T-helper 2 cell treated with Interferon-gamma antibody and Interleukin-4, amounts not matched to agents 5 μg/mL and 100 μg/mL, for 36 hours (primary cell): ENCODE measurements around the gene NUP62.
"Not testable (repeated sequence)": the region's sequence is repeated elsewhere in the genome, so short reads cannot be mapped to it uniquely, and the experiment has no call there.

Experiments used
- DNase-seq: peaks from one replicate; pipeline ENCODE4 v3.0.0; 2021; ENCODE audit warnings: low spot score
- H3K27ac Mint-ChIP-seq: one replicate; pipeline ENCODE4 v1.8.0; 2021; ENCODE audit warnings: mild to moderate bottlenecking, mixed read lengths
- H3K27me3 Mint-ChIP-seq: one replicate; pipeline ENCODE4 v1.8.0; 2021; ENCODE audit warnings: low read depth, mixed read lengths
- H3K36me3 Mint-ChIP-seq: one replicate; pipeline ENCODE4 v1.8.0; 2021; ENCODE audit warnings: low read depth, mixed read lengths
- H3K4me1 Mint-ChIP-seq: one replicate; pipeline ENCODE4 v1.8.0; 2021; ENCODE audit warnings: low read depth, mixed read lengths
- H3K4me3 Mint-ChIP-seq: one replicate; pipeline ENCODE4 v1.8.0; 2022; ENCODE audit warnings: mild to moderate bottlenecking, moderate library complexity, mixed read lengths
- H3K9me3 Mint-ChIP-seq: one replicate; pipeline ENCODE4 v1.8.0; 2021; ENCODE audit warnings: mixed read lengths

NUP62 gene

GRCh38 chr19:49926515-49926914, 2.8 kb downstream of the NUP62 start:
- peaks cover 52% of the 10 kb centered on the region for H3K36me3 Mint-ChIP-seq
- no peak for DNase-seq
- H3K27me3 Mint-ChIP-seq: no peaks in the 10 kb centered on the region
- H3K9me3 Mint-ChIP-seq: no peaks in the 10 kb centered on the region
- no peak overlapping the region for H3K27ac Mint-ChIP-seq
- H3K4me1 Mint-ChIP-seq: peaks cover 33% of the 10 kb centered on the region
- peak overlapping the region; percentile 43 for H3K4me3 Mint-ChIP-seq

GRCh38 chr19:49925486-49925885, 3.8 kb downstream of the NUP62 start:
- Mint-ChIP-seq H3K4me1 (peaks cover 28% of the 10 kb centered on the region), H3K27me3 (no peaks in the 10 kb centered on the region), H3K36me3 (peaks cover 51% of the 10 kb centered on the region), H3K9me3 (no peaks in the 10 kb centered on the region), H3K4me3 (no peak overlapping the region), H3K27ac (no peak overlapping the region)
- no peak for DNase-seq

GRCh38 chr19:49924881-49925210, 4.5 kb downstream of the NUP62 start:
- Mint-ChIP-seq H3K4me1 (peaks cover 22% of the 10 kb centered on the region), H3K36me3 (peaks cover 45% of the 10 kb centered on the region)
- H3K9me3 Mint-ChIP-seq, H3K4me3 Mint-ChIP-seq, DNase-seq, H3K27me3 Mint-ChIP-seq, H3K27ac Mint-ChIP-seq: not testable (repeated sequence)

GRCh38 chr19:49924004-49924880, 5.1 kb downstream of the NUP62 start:
- DNase-seq: no peak
- Mint-ChIP-seq H3K4me3 (no peak overlapping the region), H3K9me3 (no peaks in the 10 kb centered on the region), H3K36me3 (peaks cover 47% of the 10 kb centered on the region), H3K27me3 (no peaks in the 10 kb centered on the region), H3K4me1 (peaks cover 23% of the 10 kb centered on the region), H3K27ac (no peak overlapping the region)

GRCh38 chr19:49923055-49924003, 6.0 kb downstream of the NUP62 start:
- Mint-ChIP-seq H3K4me1 (peaks cover 23% of the 10 kb centered on the region), H3K4me3 (no peak overlapping the region), H3K9me3 (no peaks in the 10 kb centered on the region), H3K27ac (no peak overlapping the region), H3K36me3 (peaks cover 42% of the 10 kb centered on the region), H3K27me3 (no peaks in the 10 kb centered on the region)
- no peak for DNase-seq

GRCh38 chr19:49921871-49922795, 7.2 kb downstream of the NUP62 start:
- DNase-seq: peak; percentile 12
- no peaks in the 10 kb centered on the region for H3K9me3 Mint-ChIP-seq
- peaks cover 39% of the 10 kb centered on the region for H3K36me3 Mint-ChIP-seq
- H3K27ac Mint-ChIP-seq: no peak overlapping the region
- H3K4me1 Mint-ChIP-seq: peaks cover 14% of the 10 kb centered on the region
- H3K4me3 Mint-ChIP-seq: no peak overlapping the region
- no peaks in the 10 kb centered on the region for H3K27me3 Mint-ChIP-seq

- no peak for DNase-seq
- H3K4me3 Mint-ChIP-seq: no peak overlapping the region
- peaks cover 12% of the 10 kb centered on the region for H3K4me1 Mint-ChIP-seq
- H3K9me3 Mint-ChIP-seq: no peaks in the 10 kb centered on the region
- H3K27ac Mint-ChIP-seq: no peak overlapping the region
- no peaks in the 10 kb centered on the region for H3K27me3 Mint-ChIP-seq
- peaks cover 42% of the 10 kb centered on the region for H3K36me3 Mint-ChIP-seq
Measured at GRCh38 chr19:49920624-49921363, 8.5 kb downstream of the NUP62 start.

GRCh38 chr19:49918089-49918488, 11.2 kb downstream of the NUP62 start:
- H3K27ac Mint-ChIP-seq: no peak overlapping the region
- H3K36me3 Mint-ChIP-seq: peaks cover 56% of the 10 kb centered on the region
- H3K4me3 Mint-ChIP-seq: no peak overlapping the region
- no peaks in the 10 kb centered on the region for H3K27me3 Mint-ChIP-seq
- no peaks in the 10 kb centered on the region for H3K9me3 Mint-ChIP-seq
- H3K4me1 Mint-ChIP-seq: peaks cover 12% of the 10 kb centered on the region
- DNase-seq: no peak

GRCh38 chr19:49916839-49917733, 12.2 kb downstream of the NUP62 start:
- Mint-ChIP-seq H3K27ac (no peak overlapping the region), H3K27me3 (no peaks in the 10 kb centered on the region), H3K4me1 (peaks cover 19% of the 10 kb centered on the region), H3K4me3 (no peak overlapping the region), H3K36me3 (peaks cover 60% of the 10 kb centered on the region), H3K9me3 (no peaks in the 10 kb centered on the region)
- no peak for DNase-seq

- Mint-ChIP-seq H3K27me3 (no peaks in the 10 kb centered on the region), H3K27ac (no peak overlapping the region), H3K4me3 (no peak overlapping the region), H3K36me3 (peaks cover 58% of the 10 kb centered on the region), H3K9me3 (no peaks in the 10 kb centered on the region), H3K4me1 (peaks cover 22% of the 10 kb centered on the region)
- DNase-seq: no peak
Measured at GRCh38 chr19:49915271-49915670, 14.0 kb downstream of the NUP62 start.

GRCh38 chr19:49913720-49914119, 15.6 kb downstream of the NUP62 start:
- Mint-ChIP-seq H3K27me3 (no peaks in the 10 kb centered on the region), H3K4me3 (no peak overlapping the region), H3K4me1 (peaks cover 20% of the 10 kb centered on the region), H3K27ac (no peak overlapping the region), H3K9me3 (no peaks in the 10 kb centered on the region), H3K36me3 (peaks cover 58% of the 10 kb centered on the region)
- no peak for DNase-seq

GRCh38 chr19:49912965-49913685, 16.2 kb downstream of the NUP62 start:
- Mint-ChIP-seq H3K9me3 (no peaks in the 10 kb centered on the region), H3K27me3 (no peaks in the 10 kb centered on the region), H3K4me1 (peaks cover 20% of the 10 kb centered on the region), H3K27ac (no peak overlapping the region), H3K36me3 (peaks cover 61% of the 10 kb centered on the region), H3K4me3 (no peak overlapping the region)
- DNase-seq: no peak
